ENCODE data around the gene RPF1. TPM values are rescaled to one million over a fixed set of nuclear protein-coding genes. Genes with fewer than 3 reads are reported as not detected.

Gene RPF1
- total and polyA plus RNA-seq, 2 of the 8 experiments (the other 6 are each of a cell fraction or from before 2014, with no cell fraction given), result 18.7 to 41.8 TPM

GRCh38 chr1:84478876-84479868 is at the start of gene RPF1 (continued):
- no peak for TF ChIP-seq CTBP2 (IDR thresholded peaks at IDR 0.05; ENCODE audit: borderline replicate concordance, insufficient read depth, insufficient read length, low read length)
- TF ChIP-seq GTF2F1 (IDR thresholded peaks at IDR 0.05; ENCODE audit: borderline replicate concordance, low read depth, low read length), result no peak
- TF ChIP-seq JUND (IDR thresholded peaks at IDR 0.05; ENCODE audit: low read length), result no peak
- 0 out of 2 replicates have a peak, but pooled peaks have one; percentile 18 for TF ChIP-seq SIX5 (IDR thresholded peaks at IDR 0.05; ENCODE audit: low read depth, low read length)
- TF ChIP-seq RNF2 (IDR thresholded peaks at IDR 0.05; ENCODE audit: borderline replicate concordance, low read depth, low read length, missing control alignments, poor library complexity, severe bottlenecking), result no peak
- peak; percentile 99 for TF ChIP-seq NANOG (IDR thresholded peaks at IDR 0.05; ENCODE audit: insufficient read depth, low read depth, low read length, poor library complexity, severe bottlenecking)
- TF ChIP-seq POU5F1 (IDR thresholded peaks at IDR 0.05; ENCODE audit: low read depth, low read length), result no peak
- TF ChIP-seq TBP (IDR thresholded peaks at IDR 0.05; ENCODE audit: low read depth, low read length), result peak; percentile 85
- peak; percentile 69 for TF ChIP-seq TAF7 (optimal IDR thresholded peaks at IDR 0.05; ENCODE audit: borderline replicate concordance, low read depth, low read length)
- peak; percentile 64 for TF ChIP-seq CREB1 (IDR thresholded peaks at IDR 0.05)
- TF ChIP-seq RAD21 (IDR thresholded peaks at IDR 0.05 in 1 of 2, conservative IDR thresholded peaks at IDR 0.05 in 1 of 2; ENCODE audit: low read depth in 2 of 2, low read length in 2 of 2), result no peak
- TF ChIP-seq SIN3A (conservative IDR thresholded peaks at IDR 0.05 in 1 of 2, IDR thresholded peaks at IDR 0.05 in 1 of 2; ENCODE audit: low read depth in 1 of 2, low read length in 2 of 2), result 0 out of 4 replicates have a peak, but pooled peaks of 1 of the 2 experiments have one; percentile 32
- TF ChIP-seq SP4 (IDR thresholded peaks at IDR 0.05; ENCODE audit: low read length), result peak; percentile 66
- TF ChIP-seq CEBPB (IDR thresholded peaks at IDR 0.05; ENCODE audit: low read depth, low read length), result peak; percentile 76
- TF ChIP-seq USF2 (IDR thresholded peaks at IDR 0.05; ENCODE audit: low read length), result no peak
- peak; percentile 89 for TF ChIP-seq YY1 (IDR thresholded peaks at IDR 0.05; ENCODE audit: low read depth, low read length)
- TF ChIP-seq HDAC6 (IDR thresholded peaks at IDR 0.05; ENCODE audit: low read depth, low read length), result no peak
- peak; percentile 88 for TF ChIP-seq RBBP5 (IDR thresholded peaks at IDR 0.05; ENCODE audit: borderline replicate concordance, low read depth, low read length)
- TF ChIP-seq NRF1 (IDR thresholded peaks at IDR 0.05; ENCODE audit: low read depth, low read length), result no peak
